ENCODE data around the gene DNAL4.

Gene DNAL4

GRCh38 chr22:38758276-38758945 is 35.5 kb downstream of the DNAL4 start:
- no peak for TF ChIP-seq CTCF (IDR thresholded peaks at IDR 0.05)
- no peaks in the 10 kb centered on the region for H3K9me3 Mint-ChIP-seq
- no peak for DNase-seq
- peaks cover 58% of the 10 kb centered on the region for H3K4me1 Mint-ChIP-seq
- no peak overlapping the region for H3K27ac Mint-ChIP-seq
- no peak overlapping the region for H3K4me3 Mint-ChIP-seq
- peaks cover 8% of the 10 kb centered on the region for H3K27me3 Mint-ChIP-seq (ENCODE audit: low read depth, poor library complexity)
- no peaks in the 10 kb centered on the region for H3K36me3 Mint-ChIP-seq (ENCODE audit: low read depth)

GRCh38 chr22:38757464-38757757 is 36.5 kb downstream of the DNAL4 start:
- TF ChIP-seq CTCF (IDR thresholded peaks at IDR 0.05) = no peak
- H3K27ac Mint-ChIP-seq = no peak overlapping the region
- H3K36me3 Mint-ChIP-seq (ENCODE audit: low read depth) = no peaks in the 10 kb centered on the region
- H3K4me3 Mint-ChIP-seq = peak overlapping the region; percentile 84
- H3K27me3 Mint-ChIP-seq (ENCODE audit: low read depth, poor library complexity) = peaks cover 11% of the 10 kb centered on the region
- DNase-seq = no peak
- H3K4me1 Mint-ChIP-seq = peaks cover 52% of the 10 kb centered on the region
- no peaks in the 10 kb centered on the region for H3K9me3 Mint-ChIP-seq

GRCh38 chr22:38756711-38757463 is 37.1 kb downstream of the DNAL4 start:
- peak overlapping the region; percentile 84 for H3K4me3 Mint-ChIP-seq
- no peak for DNase-seq
- H3K27ac Mint-ChIP-seq = no peak overlapping the region
- H3K36me3 Mint-ChIP-seq (ENCODE audit: low read depth) = no peaks in the 10 kb centered on the region
- peaks cover 50% of the 10 kb centered on the region for H3K4me1 Mint-ChIP-seq
- no peak for TF ChIP-seq CTCF (IDR thresholded peaks at IDR 0.05)
- H3K9me3 Mint-ChIP-seq = no peaks in the 10 kb centered on the region
- H3K27me3 Mint-ChIP-seq (ENCODE audit: low read depth, poor library complexity) = peaks cover 11% of the 10 kb centered on the region

DNA sequence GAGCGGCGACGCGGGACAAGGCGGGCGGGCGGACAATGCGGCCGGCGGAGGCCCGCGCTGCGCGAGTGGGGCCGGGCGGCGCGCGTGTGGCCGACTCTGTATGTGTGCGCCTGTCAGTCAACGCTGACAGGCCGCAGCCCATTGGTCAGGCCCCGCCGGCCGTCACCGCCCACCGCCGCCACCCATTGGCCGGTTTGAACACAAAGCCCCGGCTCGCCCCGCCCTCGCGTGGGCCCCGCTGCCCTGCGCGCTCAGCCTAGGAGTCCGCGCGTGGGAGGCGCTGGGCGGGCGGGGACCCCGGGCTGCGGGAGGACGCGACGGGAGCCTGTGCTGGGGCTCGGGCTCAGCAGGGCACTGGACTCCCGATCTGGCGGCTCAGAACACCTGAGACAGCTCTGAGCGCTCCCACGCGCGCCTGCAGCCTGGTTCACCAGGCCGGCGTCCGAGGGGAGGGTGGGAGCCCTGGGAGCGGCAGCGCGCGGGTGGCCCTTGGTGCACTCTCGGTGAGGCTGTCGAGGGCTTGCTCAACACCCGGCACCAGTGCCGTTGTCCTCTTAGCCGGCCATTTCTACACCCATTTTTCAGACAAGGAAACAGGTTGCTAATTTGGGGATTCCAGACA is 37.9 kb downstream of the DNAL4 start, which contains the start of gene SUN2:
Gene SUN2 (minus strand): TSS at position 88 of the 622 bp plus-strand sequence. CDS start 3,370 bp downstream, outside the sequence.
- peak within 1 kb of the TSS; percentile 87 for H3K4me3 Mint-ChIP-seq
- peaks cover 50% of the 10 kb centered on the region for H3K4me1 Mint-ChIP-seq
- H3K9me3 Mint-ChIP-seq = no peaks in the 10 kb centered on the region
- peak; percentile 90 for DNase-seq
- peak within 1 kb of the TSS; percentile 21 for H3K27ac Mint-ChIP-seq
- peaks cover 11% of the 10 kb centered on the region for H3K27me3 Mint-ChIP-seq (ENCODE audit: low read depth, poor library complexity)
- TF ChIP-seq CTCF (IDR thresholded peaks at IDR 0.05) = no peak
- H3K36me3 Mint-ChIP-seq (ENCODE audit: low read depth) = no peaks in the 10 kb centered on the region

DNA sequence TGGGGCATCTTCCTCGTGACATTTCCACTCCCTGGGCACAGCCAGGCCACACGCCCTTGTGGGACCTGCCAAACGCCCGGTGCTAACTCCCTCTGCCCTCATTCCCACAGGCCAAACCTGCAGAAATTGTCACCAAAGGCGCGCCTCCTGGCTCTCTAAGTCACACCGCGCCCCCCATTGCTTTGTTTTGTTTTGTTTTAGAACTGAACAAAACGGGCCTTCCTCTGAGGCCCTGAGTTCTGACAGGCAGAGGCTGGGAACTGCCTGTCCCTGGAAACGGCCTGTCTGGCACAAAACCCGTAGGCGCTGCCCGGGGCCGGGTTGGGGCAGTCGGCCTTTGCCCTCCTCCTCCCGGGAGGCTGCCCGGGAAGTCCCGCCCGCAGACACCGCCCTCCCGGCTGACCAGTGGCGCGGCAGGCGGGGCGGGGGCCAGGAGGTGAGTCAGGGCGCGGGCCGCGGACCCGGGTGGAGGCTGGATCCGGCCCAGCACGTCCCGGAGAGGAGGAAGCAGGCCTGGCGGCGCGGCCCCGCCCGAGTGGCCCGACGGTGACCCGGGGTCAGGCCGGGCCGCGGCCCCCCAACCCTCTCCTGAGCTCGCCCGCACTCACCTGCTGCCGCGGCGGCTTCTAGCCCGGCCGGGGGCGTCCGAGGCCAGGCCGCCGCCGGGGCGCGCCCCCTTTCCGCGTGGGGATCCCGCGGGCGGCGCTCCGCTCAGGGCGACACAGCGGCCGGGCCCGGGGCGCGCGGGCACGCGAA is 38.6 kb downstream of the DNAL4 start:
- Mint-ChIP-seq H3K36me3 (ENCODE audit: low read depth) (peaks cover 1% of the 10 kb centered on the region), H3K9me3 (no peaks in the 10 kb centered on the region), H3K4me1 (peaks cover 46% of the 10 kb centered on the region), H3K4me3 (peak overlapping the region; percentile 87), H3K27ac (peak overlapping the region; percentile 21), H3K27me3 (ENCODE audit: low read depth, poor library complexity) (peaks cover 11% of the 10 kb centered on the region)
- no peak for TF ChIP-seq CTCF (IDR thresholded peaks at IDR 0.05)
- peak; percentile 72 for DNase-seq

Data from nephron progenitor cell (in vitro differentiated cells).